Body of pancreas (tissue), 4 donors: ENCODE results near the gene WLS. TPM values are rescaled to one million over a fixed set of nuclear protein-coding genes. Genes with fewer than 3 reads are reported as not detected.
A peak's percentile ranks its signal among the peaks of the same experiment; 100 is the strongest.

Source experiments
- ATAC-seq: fragments of 150-250 bp; one replicate; pipeline ENCODE4 v1.9.1; 2016
- DNase-seq, 4 donors: peaks; one replicate each; pipeline ENCODE4 v3.0.0-alpha.2; 2019
- H3K27ac ChIP-seq, 4 donors: fragments of 200-600 bp; sonication (generic); 1 replicate in 3 of 4; 2 replicates in 1 of 4; pipeline versions ENCODE4 v1.5.1 to v1.6.1; 2016 to 2019; ENCODE audit warnings: mild to moderate bottlenecking in 1 of 4, mixed read lengths in 1 of 4, moderate library complexity in 1 of 4
- H3K27me3 ChIP-seq, 2 donors: fragments of 200-600 bp; sonication (generic); one replicate each; pipeline ENCODE4 v1.6.0; 2016; ENCODE audit warnings: mild to moderate bottlenecking in 1 of 2
- H3K36me3 ChIP-seq, 2 donors: fragments of 200-600 bp; sonication (generic); replicated peaks in 1 of 2; 2 replicates each; pipeline ENCODE4 v1.5.1; 2016; ENCODE audit warnings: low read depth in 2 of 2; ENCODE audit not compliant: insufficient read depth in 1 of 2
- H3K4me1 ChIP-seq: fragments of 200-600 bp; sonication (generic); one replicate; pipeline ENCODE4 v1.6.0; 2016
- H3K4me3 ChIP-seq, 2 donors: fragments of 200-600 bp; sonication (generic); 1 replicate in 1 of 2; 2 replicates in 1 of 2; pipeline ENCODE4 v1.5.1; 2016 to 2019
- H3K9me3 ChIP-seq, 3 donors: fragments of 200-600 bp; sonication (generic); 1 replicate in 2 of 3; 2 replicates in 1 of 3; pipeline ENCODE4 v1.5.1; 2016
- CTCF ChIP-seq, 7 experiments: fragments of 450-650 bp in 4 of 7; fragments of 200-600 bp in 3 of 7; sonication (generic) in 3 of 7; IDR thresholded peaks; one replicate each; pipeline ENCODE4 v1.5.1; 2016 to 2019; ENCODE audit warnings: antibody characterized with exemption in 7 of 7
- POLR2A ChIP-seq, 3 donors: fragments of 450-650 bp; IDR thresholded peaks; one replicate each; pipeline ENCODE4 v1.6.1; 2016; ENCODE audit warnings: antibody characterized with exemption in 3 of 3, mild to moderate bottlenecking in 2 of 3
- WGBS, 2 donors: methylation state at CpG; one replicate each; pipeline ENCODE4 v1.1.5; 2017; 5-methylcytosine and 5-hydroxymethylcytosine counted together
- intact Hi-C: fragments of 100-400 bp; cut with DNase I; formaldehyde crosslinking; loops from one replicate; pipeline ENCODE4 v1.15.1; 2023
- total RNA-seq, 2 donors: library from RNA; depleted of rRNA; stranded (reverse); fragments of >200 nt; gene quantifications; one replicate each; pipeline ENCODE4 v1.1.0, GENCODE V29; 2016

WLS gene
- total RNA-seq, 2 donors from 2014 or later = 39.6 to 73.4 TPM

- no peak overlapping the region for H3K4me3 ChIP-seq
- no peak for ATAC-seq
- peaks cover 5% of the 10 kb centered on the region for H3K4me1 ChIP-seq
- TF ChIP-seq CTCF (IDR thresholded peaks at IDR 0.05) = no peak
- TF ChIP-seq POLR2A (IDR thresholded peaks at IDR 0.05) = no peak
- H3K27ac ChIP-seq = no peak overlapping the region
- 93 to 98% methylated on average over 2 of the region's 2 CpGs for WGBS, 2 donors
- intact Hi-C loops = no loop called here
- H3K27me3 ChIP-seq = no peaks in the 10 kb centered on the region
- H3K9me3 ChIP-seq = no peaks in the 10 kb centered on the region
- H3K36me3 ChIP-seq = no peaks in the 10 kb centered on the region
- DNase-seq = no peak
These were observed 4.7 kb upstream of the WLS start for GRCh38 chr1:68237040-68237439.

GRCh38 chr1:68234094-68234493 is 1.8 kb upstream of the WLS start:
- Histone ChIP-seq H3K27ac (no peak overlapping the region), H3K4me3 (no peak overlapping the region), H3K36me3 (no peaks in the 10 kb centered on the region), H3K9me3 (no peaks in the 10 kb centered on the region), H3K27me3 (no peaks in the 10 kb centered on the region), H3K4me1 (peaks cover 11% of the 10 kb centered on the region)
- DNase-seq = no peak
- intact Hi-C loops = no loop called here
- no peak for ATAC-seq
- no peak for TF ChIP-seq CTCF (IDR thresholded peaks at IDR 0.05)
- no peak for TF ChIP-seq POLR2A (IDR thresholded peaks at IDR 0.05)
- WGBS, 2 donors = 71 to 75% methylated on average over 2 of the region's 2 CpGs

- peak overlapping the region; percentile 50 to 92 (median 90) for H3K27ac ChIP-seq
- DNase-seq = no peak
- ATAC-seq = no peak
- no peaks in the 10 kb centered on the region for H3K27me3 ChIP-seq
- H3K9me3 ChIP-seq = no peaks in the 10 kb centered on the region
- no peak overlapping the region for H3K4me3 ChIP-seq
- H3K36me3 ChIP-seq = no peaks in the 10 kb centered on the region
- WGBS, 2 donors = 42 to 54% methylated on average over 1 of the region's 1 CpG
- TF ChIP-seq CTCF (IDR thresholded peaks at IDR 0.05) (no peak), POLR2A (IDR thresholded peaks at IDR 0.05) (no peak)
- H3K4me1 ChIP-seq = peaks cover 16% of the 10 kb centered on the region
- intact Hi-C loops = no loop called here
These were observed 879 bp upstream of the WLS start for GRCh38 chr1:68233202-68233601.

- Histone ChIP-seq H3K9me3 (no peaks in the 10 kb centered on the region), H3K36me3 (no peaks in the 10 kb centered on the region), H3K27me3 (no peaks in the 10 kb centered on the region), H3K27ac (peak overlapping the region; percentile 84 to 92 (median 90)), H3K4me1 (peaks cover 30% of the 10 kb centered on the region), H3K4me3 (peak overlapping the region; percentile 34 to 78)
- no peak for TF ChIP-seq CTCF (IDR thresholded peaks at IDR 0.05)
- peak; percentile 35 to 66 (median 65) for TF ChIP-seq POLR2A (IDR thresholded peaks at IDR 0.05)
- DNase-seq (peak; percentile 71 to 85 (median 75)), ATAC-seq (peak; percentile 72)
- intact Hi-C loops = no loop called here
- WGBS, 2 donors = 0 to 1% methylated on average over 28 to 30 of the region's 31 CpGs
These were observed 565 bp downstream of the WLS start for GRCh38 chr1:68231627-68232288.
